Adipocyte (in vitro differentiated cells): ENCODE measurements around the gene CNTFR.
A peak's percentile ranks its signal among the peaks of the same experiment; 100 is the strongest.

Source experiments
- DNase-seq: peaks from one replicate; pipeline ENCODE4 v3.0.0-alpha.2; 2015; ENCODE audit warnings: low read depth
- H3K27me3 ChIP-seq: replicated peaks from 2 replicates; pipeline ENCODE4 v1.7.0; 2013; ENCODE audit warnings: mild to moderate bottlenecking, low read length, moderate library complexity; ENCODE audit not compliant: control insufficient read depth, insufficient read depth
- H3K36me3 ChIP-seq: 2 replicates; pipeline ENCODE4 v1.7.0; 2013; ENCODE audit warnings: low read length, mild to moderate bottlenecking, moderate library complexity; ENCODE audit not compliant: control insufficient read depth, insufficient read depth, severe bottlenecking
- H3K4me1 ChIP-seq: 2 replicates; pipeline ENCODE4 v1.7.0; 2013; ENCODE audit warnings: mild to moderate bottlenecking, low read length, moderate library complexity; ENCODE audit not compliant: control insufficient read depth, insufficient read depth
- H3K4me3 ChIP-seq: 2 replicates; pipeline ENCODE4 v1.7.0; 2013; ENCODE audit warnings: mild to moderate bottlenecking, low read length, moderate library complexity
- H3K9ac ChIP-seq: 2 replicates; pipeline ENCODE4 v1.7.0; 2013; ENCODE audit warnings: mild to moderate bottlenecking, low read length, moderate library complexity
- H3K9me3 ChIP-seq: 2 replicates; pipeline ENCODE4 v1.7.0; 2013; ENCODE audit warnings: mild to moderate bottlenecking, low read length, moderate library complexity; ENCODE audit not compliant: control insufficient read depth

The CNTFR gene

DNA sequence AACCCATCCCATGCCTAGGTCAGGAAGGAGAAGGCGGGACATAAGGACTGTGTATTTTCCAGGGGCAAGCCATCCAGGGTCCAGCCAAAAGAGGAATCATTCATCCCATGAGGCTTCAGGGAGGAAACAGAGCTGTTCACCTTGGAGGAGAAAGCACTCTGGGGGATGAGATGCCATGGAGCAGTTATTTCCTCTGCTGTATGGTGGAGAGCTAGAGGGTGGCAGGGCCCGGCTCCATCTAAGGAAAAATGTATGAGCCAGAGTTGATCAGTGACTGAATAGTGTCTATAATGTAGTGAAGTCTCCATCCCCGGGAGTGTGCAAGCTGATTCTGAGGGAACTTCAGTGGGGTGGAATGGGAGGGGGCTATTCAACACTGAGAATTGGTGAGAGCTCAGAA, 74.7 kb downstream of the CNTFR start:
- H3K27me3 ChIP-seq, result no peaks in the 10 kb centered on the region
- H3K4me3 ChIP-seq, result no peak overlapping the region
- peaks cover 17% of the 10 kb centered on the region for H3K4me1 ChIP-seq

DNA sequence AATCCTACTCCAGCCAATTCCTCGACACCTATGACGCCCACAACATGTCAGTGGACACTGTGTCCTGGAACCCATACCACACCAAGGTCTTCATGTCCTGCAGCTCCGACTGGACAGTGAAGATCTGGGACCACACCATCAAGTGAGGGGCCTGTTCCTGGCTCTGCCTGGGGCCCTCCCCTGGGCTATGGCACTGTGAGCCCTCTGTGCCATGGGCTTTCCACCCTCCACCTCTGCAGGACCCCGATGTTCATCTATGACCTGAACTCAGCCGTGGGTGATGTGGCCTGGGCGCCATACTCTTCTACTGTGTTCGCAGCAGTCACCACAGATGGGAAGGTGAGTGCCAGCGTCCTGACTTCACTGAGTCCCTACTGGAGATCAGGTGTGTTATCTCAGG, 75.1 kb downstream of the CNTFR start:
- H3K9ac ChIP-seq, result no peak overlapping the region
- no peaks in the 10 kb centered on the region for H3K36me3 ChIP-seq
- DNase-seq, result no peak
- H3K27me3 ChIP-seq, result no peaks in the 10 kb centered on the region
- H3K4me3 ChIP-seq, result no peak overlapping the region
- H3K9me3 ChIP-seq, result no peaks in the 10 kb centered on the region
- peaks cover 17% of the 10 kb centered on the region for H3K4me1 ChIP-seq

More for the DNA sequence above, 74.7 kb downstream of the CNTFR start:
- no peaks in the 10 kb centered on the region for H3K36me3 ChIP-seq
- H3K9ac ChIP-seq, result no peak overlapping the region
- DNase-seq, result no peak
- no peaks in the 10 kb centered on the region for H3K9me3 ChIP-seq

DNA sequence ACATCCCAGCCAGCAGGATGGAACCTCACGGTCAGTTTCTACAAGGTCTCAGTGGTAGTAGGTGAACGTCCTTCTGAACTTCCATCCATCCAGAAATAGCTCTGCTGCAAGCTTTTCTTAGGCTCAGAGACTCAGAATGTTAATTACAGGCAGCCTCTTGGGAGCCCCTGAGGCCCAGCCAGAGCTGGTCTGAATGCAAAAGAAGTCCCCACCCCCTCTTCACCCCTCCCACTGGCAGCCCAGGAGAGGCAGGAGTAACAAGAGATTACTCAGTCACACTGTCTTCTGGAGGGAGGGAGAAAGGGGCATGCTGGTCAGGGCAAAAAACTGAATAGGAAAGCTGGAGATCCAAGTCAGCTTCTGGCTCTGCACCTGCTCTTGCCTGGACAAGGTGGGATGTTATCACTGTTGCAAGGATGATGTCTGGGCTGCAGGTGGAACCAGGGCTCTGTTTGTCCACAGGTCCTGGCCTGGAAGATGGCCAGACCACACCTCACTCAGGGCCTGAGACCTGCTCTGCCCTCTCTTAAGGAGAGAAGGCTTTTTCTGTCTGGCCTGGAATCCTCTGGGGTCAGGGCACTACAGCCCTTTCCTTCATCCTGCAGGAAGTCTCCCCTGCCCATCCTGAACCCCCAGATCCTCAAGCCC, 75.8 kb downstream of the CNTFR start:
- no peak overlapping the region for H3K4me3 ChIP-seq
- no peak for DNase-seq
- H3K9me3 ChIP-seq, result no peaks in the 10 kb centered on the region
- H3K36me3 ChIP-seq, result no peaks in the 10 kb centered on the region
- peaks cover 17% of the 10 kb centered on the region for H3K4me1 ChIP-seq
- H3K27me3 ChIP-seq, result no peaks in the 10 kb centered on the region
- no peak overlapping the region for H3K9ac ChIP-seq

DNA sequence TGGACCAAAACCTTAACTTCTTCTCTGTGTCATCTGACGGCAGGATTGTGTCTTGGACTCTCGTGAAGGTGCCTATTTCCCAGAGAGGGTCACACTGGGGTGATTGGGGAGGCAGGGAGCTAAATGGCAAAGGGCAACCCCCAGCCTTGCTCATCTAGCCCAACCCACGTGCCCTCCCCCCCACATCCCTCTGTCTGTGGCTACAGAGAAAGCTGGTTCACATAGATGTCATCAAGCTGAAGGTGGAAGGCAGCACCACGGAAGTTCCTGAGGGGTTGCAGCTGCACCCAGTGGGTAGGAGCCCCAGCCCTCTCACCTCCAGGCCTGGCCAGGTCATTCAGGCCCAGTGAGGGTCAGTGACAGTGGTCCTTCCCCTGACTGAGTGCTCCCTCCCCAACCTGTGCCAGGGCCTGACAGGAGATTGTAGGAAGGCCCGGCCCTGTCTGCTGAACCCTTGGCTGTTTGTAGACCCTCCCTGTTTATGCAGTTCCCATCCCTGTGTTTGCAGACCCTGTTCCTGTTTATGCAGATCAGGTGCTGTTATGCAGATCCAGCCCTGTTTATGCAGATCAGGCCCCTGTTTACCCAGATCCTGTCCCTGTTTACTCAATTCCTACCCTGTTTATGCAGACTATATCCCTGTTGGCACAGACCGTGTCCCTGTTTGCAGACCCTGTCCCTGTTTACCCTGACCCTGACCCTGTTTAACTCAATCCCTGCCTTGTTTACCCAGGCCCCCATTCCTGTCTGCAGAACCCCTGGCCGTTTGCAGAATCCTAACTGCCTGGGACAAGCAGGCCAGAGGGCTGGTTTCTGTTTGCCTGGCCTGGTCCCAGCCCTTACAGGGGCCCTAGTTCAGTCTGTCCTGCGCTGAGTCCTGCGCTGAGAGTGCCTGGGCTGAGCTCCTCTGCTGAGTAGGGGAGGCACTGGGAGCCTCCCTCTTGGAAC, 77.1 kb downstream of the CNTFR start:
- Histone ChIP-seq H3K36me3 (no peaks in the 10 kb centered on the region), H3K9me3 (no peaks in the 10 kb centered on the region), H3K4me1 (peaks cover 17% of the 10 kb centered on the region), H3K27me3 (no peaks in the 10 kb centered on the region), H3K4me3 (no peak overlapping the region), H3K9ac (peak overlapping the region; percentile 47)
- DNase-seq, result no peak

DNA sequence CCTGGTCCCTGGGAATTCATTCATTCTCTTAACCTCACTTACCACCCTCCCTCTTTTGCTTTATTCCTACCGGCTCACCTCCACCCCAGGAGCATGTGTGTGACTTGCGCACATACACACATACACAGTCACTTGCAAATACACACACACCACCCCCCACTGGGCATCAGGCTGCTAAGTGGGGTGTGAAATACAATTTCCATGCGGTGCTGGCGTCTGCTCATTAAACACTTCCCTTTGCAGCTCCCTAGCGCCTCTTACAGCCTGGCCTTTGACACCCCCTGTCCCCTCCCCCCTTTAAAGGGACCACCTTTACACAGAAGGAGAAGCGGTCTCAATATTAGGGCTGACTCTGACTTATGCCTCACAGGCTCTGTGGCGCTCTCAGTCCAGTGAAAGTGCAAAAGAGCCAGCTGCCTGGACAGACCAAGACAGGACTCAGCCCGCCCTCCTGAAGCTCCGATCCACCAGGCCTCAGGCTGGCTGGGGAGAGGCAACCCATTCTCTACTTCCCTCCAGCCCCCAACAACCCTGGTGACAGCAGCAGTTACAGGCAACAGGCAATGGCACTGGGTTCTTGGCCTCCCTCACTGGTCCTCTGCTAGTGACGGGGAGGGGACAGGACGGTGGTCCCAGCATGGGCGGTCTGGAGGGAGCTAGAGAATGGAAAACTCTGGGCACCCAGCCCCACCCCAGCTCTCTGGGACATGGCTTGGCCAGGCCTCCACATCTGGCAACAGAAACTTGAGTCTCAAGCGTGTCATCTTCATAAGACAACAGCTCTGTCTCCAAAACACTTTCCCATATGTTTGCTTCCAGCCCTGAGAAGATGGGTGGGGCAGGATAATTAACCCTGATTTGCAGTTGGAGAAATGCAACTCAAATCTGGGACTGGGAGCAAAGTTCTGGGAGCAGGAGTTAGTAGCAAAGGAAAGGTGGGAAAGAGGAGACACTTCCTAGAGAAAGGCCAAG, 78.7 kb downstream of the CNTFR start:
- DNase-seq, result no peak
- H3K27me3 ChIP-seq, result no peaks in the 10 kb centered on the region

DNA sequence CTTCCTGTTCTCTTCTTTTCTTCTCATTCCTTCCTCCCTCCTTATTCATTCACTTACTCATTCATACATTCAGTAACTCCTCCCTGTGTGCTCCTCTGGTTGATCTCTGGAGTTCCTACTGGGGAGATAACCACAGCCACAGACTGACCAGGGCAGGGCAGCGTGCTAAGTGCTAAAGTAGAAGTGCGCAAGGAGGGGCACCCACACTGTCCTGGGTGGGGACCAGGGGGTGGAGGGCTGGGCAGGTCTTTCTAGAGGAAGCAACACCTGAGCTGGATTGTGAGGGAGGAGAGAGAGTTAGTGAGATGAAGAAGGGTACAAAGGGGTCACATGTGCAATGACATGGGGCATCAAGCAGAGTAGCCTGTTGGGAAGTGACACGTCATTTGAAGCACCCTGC, 80.6 kb downstream of the CNTFR start:
- Histone ChIP-seq H3K9me3 (no peaks in the 10 kb centered on the region), H3K4me1 (peaks cover 17% of the 10 kb centered on the region), H3K36me3 (no peaks in the 10 kb centered on the region), H3K4me3 (no peak overlapping the region), H3K27me3 (no peaks in the 10 kb centered on the region), H3K9ac (no peak overlapping the region)
- no peak for DNase-seq

More for the DNA sequence above, 78.7 kb downstream of the CNTFR start:
- no peak overlapping the region for H3K4me3 ChIP-seq
- H3K4me1 ChIP-seq, result peaks cover 17% of the 10 kb centered on the region
- H3K9ac ChIP-seq, result no peak overlapping the region
- no peaks in the 10 kb centered on the region for H3K9me3 ChIP-seq
- H3K36me3 ChIP-seq, result no peaks in the 10 kb centered on the region

DNA sequence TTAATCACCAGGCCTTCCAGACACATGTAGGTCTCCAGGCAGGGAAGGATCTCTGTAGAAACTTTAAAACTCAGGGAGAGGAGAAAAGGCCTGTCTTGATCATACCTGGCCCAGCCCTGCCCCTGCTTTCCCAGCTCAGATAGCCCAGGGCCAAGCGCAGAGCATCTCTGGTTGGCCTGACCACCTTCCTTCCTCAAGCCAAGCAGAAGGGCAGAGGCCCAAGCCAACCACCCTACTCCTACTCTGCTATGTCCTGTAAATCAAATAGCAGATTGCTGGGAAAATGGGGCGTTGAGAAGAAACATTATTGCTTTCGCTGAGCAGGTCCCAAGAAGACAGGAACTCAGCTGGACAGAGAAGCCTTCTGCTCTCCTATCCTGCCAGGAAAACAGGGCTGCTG, 81.1 kb downstream of the CNTFR start:
- Histone ChIP-seq H3K36me3 (no peaks in the 10 kb centered on the region), H3K9me3 (no peaks in the 10 kb centered on the region), H3K4me3 (no peak overlapping the region), H3K27me3 (no peaks in the 10 kb centered on the region), H3K9ac (no peak overlapping the region), H3K4me1 (peaks cover 12% of the 10 kb centered on the region)
- no peak for DNase-seq

DNA sequence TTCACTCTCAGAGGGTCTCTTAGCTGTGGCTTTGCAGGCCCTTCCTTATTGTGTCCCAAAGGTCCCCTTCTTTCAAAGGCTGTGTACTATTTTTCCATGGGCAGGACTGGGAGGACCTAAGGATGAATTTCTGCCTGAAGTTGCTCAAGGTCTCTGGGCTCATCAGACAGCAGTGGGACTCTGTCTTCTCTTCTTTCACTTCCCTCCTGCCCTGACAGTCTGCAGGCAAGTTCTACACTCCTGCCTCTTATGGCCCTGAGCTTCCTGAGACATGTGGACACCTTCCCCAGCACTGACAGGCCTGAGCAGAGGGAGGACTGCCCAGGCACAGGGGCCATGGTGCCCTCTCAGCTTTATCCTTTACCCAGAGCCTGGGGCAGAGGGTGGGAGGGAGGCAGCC, 81.6 kb downstream of the CNTFR start:
- H3K4me1 ChIP-seq, result peaks cover 7% of the 10 kb centered on the region
- H3K36me3 ChIP-seq, result no peaks in the 10 kb centered on the region
- H3K9ac ChIP-seq, result no peak overlapping the region
- no peak overlapping the region for H3K4me3 ChIP-seq
- no peaks in the 10 kb centered on the region for H3K27me3 ChIP-seq
- no peaks in the 10 kb centered on the region for H3K9me3 ChIP-seq
- no peak for DNase-seq

DNA sequence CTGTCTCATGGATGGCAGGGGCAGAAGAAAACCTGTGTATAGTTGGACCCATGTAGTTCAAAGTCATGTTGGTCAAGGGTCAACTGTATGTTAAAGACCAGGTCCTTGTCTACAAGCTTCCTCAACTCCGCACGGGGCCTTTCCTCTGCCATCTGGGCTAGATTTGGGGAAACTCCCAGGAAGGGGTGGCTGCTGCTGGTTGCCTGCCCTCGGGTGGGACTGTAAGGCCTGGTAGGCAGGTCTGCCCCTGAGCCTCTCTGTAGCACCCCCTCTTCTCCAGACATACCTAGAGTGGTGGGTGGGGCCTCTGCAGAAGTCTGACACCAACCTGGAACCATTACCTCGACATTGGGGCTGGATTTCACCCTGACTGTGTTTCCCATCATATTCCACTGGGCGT, 82.0 kb downstream of the CNTFR start:
- no peak overlapping the region for H3K9ac ChIP-seq
- H3K4me1 ChIP-seq, result peaks cover 4% of the 10 kb centered on the region
- no peaks in the 10 kb centered on the region for H3K27me3 ChIP-seq
- no peaks in the 10 kb centered on the region for H3K36me3 ChIP-seq
- no peaks in the 10 kb centered on the region for H3K9me3 ChIP-seq
- DNase-seq, result no peak
- H3K4me3 ChIP-seq, result no peak overlapping the region

DNA sequence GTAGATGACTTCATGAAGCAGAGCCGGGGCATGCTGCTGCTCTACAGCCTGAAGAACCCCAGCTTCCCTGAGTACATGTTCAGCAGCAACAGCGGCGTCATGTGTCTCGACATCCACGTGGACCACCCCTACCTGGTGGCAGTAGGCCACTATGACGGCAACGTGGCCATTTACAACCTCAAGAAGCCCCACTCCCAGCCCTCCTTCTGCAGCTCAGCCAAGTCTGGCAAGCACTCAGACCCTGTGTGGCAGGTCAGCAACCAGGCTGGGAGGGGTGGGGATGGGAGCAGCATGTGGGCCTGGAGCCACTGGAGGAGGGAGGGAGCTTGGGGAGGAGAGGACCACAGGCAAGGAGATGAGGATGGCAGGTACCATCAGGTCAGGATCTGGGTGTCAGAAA, 82.9 kb downstream of the CNTFR start:
- Histone ChIP-seq H3K27me3 (no peaks in the 10 kb centered on the region), H3K9me3 (no peaks in the 10 kb centered on the region), H3K36me3 (no peaks in the 10 kb centered on the region), H3K9ac (no peak overlapping the region), H3K4me1 (peaks cover 11% of the 10 kb centered on the region), H3K4me3 (no peak overlapping the region)
- no peak for DNase-seq
